Measurements from ENCODE around the gene VWA3A. TPM values are rescaled to one million over a fixed set of nuclear protein-coding genes. Genes with fewer than 3 reads are reported as not detected.

Gene VWA3A
- total and polyA plus RNA-seq, 4 experiments from 2014 or later = 0.33 to 0.41 TPM; not detected in 2

Other genes with a start within 250 kb of the VWA3A start
- 100 to 1,000 TPM; 216 to 271 TPM for gene NPIPB4, start 234.8 kb upstream of the VWA3A start, total RNA-seq
- gene NPIPB4, start 234.8 kb upstream of the VWA3A start, polyA plus RNA-seq = 10 to 100 TPM in 1 of 2 donors, 1 to 10 TPM in 1; 1.8 to 17.0 TPM
- 100 to 1,000 TPM; 170 to 177 TPM for gene UQCRC2, start 139.2 kb upstream of the VWA3A start, total RNA-seq
- 100 to 1,000 TPM; 156 to 258 TPM for gene UQCRC2, start 139.2 kb upstream of the VWA3A start, polyA plus RNA-seq
- gene PDZD9, start 91.4 kb upstream of the VWA3A start, total RNA-seq = not detected
- gene PDZD9, start 91.4 kb upstream of the VWA3A start, polyA plus RNA-seq = under 1 TPM; 0.30 to 0.37 TPM
- gene MOSMO, start 84.4 kb upstream of the VWA3A start, total RNA-seq = 10 to 100 TPM; 21.9 to 23.4 TPM
- gene MOSMO, start 84.4 kb upstream of the VWA3A start, polyA plus RNA-seq = 1 to 10 TPM; 3.2 to 6.3 TPM
- under 1 TPM; 0.55 to 0.73 TPM for gene SDR42E2, start 70.0 kb downstream of the VWA3A start, total RNA-seq
- gene SDR42E2, start 70.0 kb downstream of the VWA3A start, polyA plus RNA-seq = under 1 TPM; 0.11 to 0.88 TPM
- 10 to 100 TPM; 19.1 to 20.7 TPM for gene EEF2K, start 113.7 kb downstream of the VWA3A start, total RNA-seq
- 1 to 10 TPM in 1 of 2 donors, under 1 TPM in 1; 0.77 to 3.9 TPM for gene EEF2K, start 113.7 kb downstream of the VWA3A start, polyA plus RNA-seq
- 10 to 100 TPM; 88.4 to 94.0 TPM for gene POLR3E, start 204.9 kb downstream of the VWA3A start, total RNA-seq
- gene POLR3E, start 204.9 kb downstream of the VWA3A start, polyA plus RNA-seq = 10 to 100 TPM; 10.0 to 16.0 TPM

Data from CD4-positive, alpha-beta memory T cell (primary cell).